ENCODE results near the gene HMCN1.

HMCN1 gene

GRCh38 chr1:186142916-186143315 is 408.7 kb downstream of the HMCN1 start:
- TF ChIP-seq, protein P1, sequence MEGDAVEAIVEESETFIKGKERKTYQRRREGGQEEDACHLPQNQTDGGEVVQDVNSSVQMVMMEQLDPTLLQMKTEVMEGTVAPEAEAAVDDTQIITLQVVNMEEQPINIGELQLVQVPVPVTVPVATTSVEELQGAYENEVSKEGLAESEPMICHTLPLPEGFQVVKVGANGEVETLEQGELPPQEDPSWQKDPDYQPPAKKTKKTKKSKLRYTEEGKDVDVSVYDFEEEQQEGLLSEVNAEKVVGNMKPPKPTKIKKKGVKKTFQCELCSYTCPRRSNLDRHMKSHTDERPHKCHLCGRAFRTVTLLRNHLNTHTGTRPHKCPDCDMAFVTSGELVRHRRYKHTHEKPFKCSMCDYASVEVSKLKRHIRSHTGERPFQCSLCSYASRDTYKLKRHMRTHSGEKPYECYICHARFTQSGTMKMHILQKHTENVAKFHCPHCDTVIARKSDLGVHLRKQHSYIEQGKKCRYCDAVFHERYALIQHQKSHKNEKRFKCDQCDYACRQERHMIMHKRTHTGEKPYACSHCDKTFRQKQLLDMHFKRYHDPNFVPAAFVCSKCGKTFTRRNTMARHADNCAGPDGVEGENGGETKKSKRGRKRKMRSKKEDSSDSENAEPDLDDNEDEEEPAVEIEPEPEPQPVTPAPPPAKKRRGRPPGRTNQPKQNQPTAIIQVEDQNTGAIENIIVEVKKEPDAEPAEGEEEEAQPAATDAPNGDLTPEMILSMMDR (conservative IDR thresholded peaks at IDR 0.05; ENCODE audit: low read length) = no peak
- no peak overlapping the region for H3K4me3 ChIP-seq (ENCODE audit: low read length)
- DNase-seq (ENCODE audit: low read depth) = no peak

DNA sequence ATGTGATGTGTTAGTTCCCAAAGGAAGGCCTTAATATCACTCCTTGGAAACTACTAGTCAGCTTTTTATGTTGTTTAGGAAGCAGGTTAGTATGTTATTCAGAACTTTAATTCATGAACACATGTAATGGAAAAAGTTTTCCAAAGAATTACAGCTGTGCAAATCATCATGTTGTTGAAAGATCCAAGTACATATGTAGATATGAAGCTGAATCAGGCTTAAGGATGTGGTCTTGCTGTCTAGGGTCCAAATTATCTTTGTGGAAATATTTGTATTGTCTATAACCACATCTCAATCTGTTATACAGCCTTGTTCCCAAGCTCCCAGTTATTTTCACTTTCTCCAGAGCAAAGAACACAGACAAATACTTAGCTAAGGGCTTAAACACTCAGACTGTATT is 409.3 kb downstream of the HMCN1 start:
- no peak overlapping the region for H3K4me3 ChIP-seq (ENCODE audit: low read length)
- TF ChIP-seq, protein P1 (conservative IDR thresholded peaks at IDR 0.05; ENCODE audit: low read length) = no peak
- peak; percentile 42 for DNase-seq (ENCODE audit: low read depth)

- no peak overlapping the region for H3K4me3 ChIP-seq (ENCODE audit: low read length)
- TF ChIP-seq, protein P1 (conservative IDR thresholded peaks at IDR 0.05; ENCODE audit: low read length) = no peak
- no peak for DNase-seq (ENCODE audit: low read depth)
These were observed 410.3 kb downstream of the HMCN1 start for GRCh38 chr1:186144505-186144904.

GRCh38 chr1:186146974-186147373 is 412.8 kb downstream of the HMCN1 start:
- TF ChIP-seq, protein P1 (conservative IDR thresholded peaks at IDR 0.05; ENCODE audit: low read length) = no peak
- no peak for DNase-seq (ENCODE audit: low read depth)
- no peak overlapping the region for H3K4me3 ChIP-seq (ENCODE audit: low read length)

DNA sequence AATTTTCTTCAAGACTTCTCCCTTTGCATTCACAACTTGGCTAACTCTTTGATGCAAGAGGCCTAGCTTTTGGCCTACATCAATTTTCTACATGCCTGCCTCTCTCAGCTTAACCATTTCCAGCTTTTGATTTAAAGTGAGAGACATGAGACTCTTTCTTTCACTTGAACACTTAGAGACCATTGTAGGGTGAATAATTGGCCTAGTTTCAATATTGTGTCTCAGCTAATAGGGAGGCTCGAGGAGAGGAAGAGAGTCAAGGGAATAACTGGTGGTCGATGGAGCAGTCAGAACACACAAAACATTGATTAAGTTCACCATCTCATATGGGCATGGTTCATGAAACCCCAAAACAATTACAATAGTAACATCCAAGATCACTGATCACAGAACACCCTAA is 415.4 kb downstream of the HMCN1 start:
- H3K4me3 ChIP-seq (ENCODE audit: low read length) = no peak overlapping the region
- DNase-seq (ENCODE audit: low read depth) = no peak
- TF ChIP-seq, protein P1 (conservative IDR thresholded peaks at IDR 0.05; ENCODE audit: low read length) = no peak

- TF ChIP-seq, protein P1 (conservative IDR thresholded peaks at IDR 0.05; ENCODE audit: low read length) = no peak
- DNase-seq (ENCODE audit: low read depth) = no peak
- H3K4me3 ChIP-seq (ENCODE audit: low read length) = no peak overlapping the region
These were observed 418.0 kb downstream of the HMCN1 start for GRCh38 chr1:186152227-186152619.

DNA sequence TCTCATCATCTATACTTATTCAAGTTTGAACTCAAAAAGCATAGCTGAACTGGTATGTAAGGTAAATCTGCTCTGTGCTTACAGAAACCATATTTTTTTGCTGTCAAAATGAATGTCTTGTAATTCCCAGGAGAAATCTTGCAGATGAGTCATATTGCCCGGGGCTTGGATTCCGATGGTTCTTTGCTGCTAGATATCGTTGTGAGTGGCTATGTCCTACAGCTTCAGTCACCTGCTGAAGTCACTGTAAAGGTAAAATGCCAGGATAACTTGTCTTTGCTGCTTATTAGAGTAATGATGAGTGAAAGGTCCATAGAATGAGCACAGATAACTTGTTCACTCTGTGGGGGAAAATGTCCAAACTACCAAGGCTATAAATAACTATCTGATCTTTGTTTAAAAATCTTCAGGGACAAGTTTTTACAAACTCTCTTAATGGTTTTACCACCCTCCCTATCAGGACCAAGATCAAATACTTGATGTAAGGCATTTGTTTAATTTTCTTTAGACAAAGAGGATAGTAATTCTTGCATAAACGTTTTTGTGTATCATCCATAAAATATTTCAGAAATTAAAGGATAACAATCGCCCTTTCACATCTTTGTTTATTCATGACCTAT is 418.5 kb downstream of the HMCN1 start:
- DNase-seq (ENCODE audit: low read depth) = peak; percentile 67
- TF ChIP-seq, protein P1 (conservative IDR thresholded peaks at IDR 0.05; ENCODE audit: low read length) = no peak
- no peak overlapping the region for H3K4me3 ChIP-seq (ENCODE audit: low read length)
